Mesendoderm (in vitro differentiated cells): ENCODE data around the gene GJD4.

ENCODE experiments used
- DNase-seq: peaks from one replicate; pipeline ENCODE4 v3.0.0; 2013
- H2AK5ac ChIP-seq: 2 replicates; pipeline ENCODE4 v1.6.1; 2013; ENCODE audit warnings: low read length, inconsistent platforms
- H2BK120ac ChIP-seq: 2 replicates; pipeline ENCODE4 v1.6.1; 2013; ENCODE audit warnings: low read depth, mild to moderate bottlenecking, low read length, moderate library complexity, mixed read lengths
- H2BK15ac ChIP-seq: replicated peaks from 2 replicates; pipeline ENCODE4 v1.6.1; 2013; ENCODE audit warnings: low read depth, mild to moderate bottlenecking, moderate library complexity
- H2BK5ac ChIP-seq: 2 replicates; pipeline ENCODE4 v1.6.1; 2013; ENCODE audit warnings: low read length, inconsistent platforms
- H3K18ac ChIP-seq: 2 replicates; pipeline ENCODE4 v1.6.1; 2013; ENCODE audit warnings: mild to moderate bottlenecking, low read length, mixed read lengths
- H3K23ac ChIP-seq: one replicate; pipeline ENCODE4 v1.6.1; 2013; ENCODE audit warnings: low read length
- H3K27ac ChIP-seq: 2 replicates; pipeline ENCODE4 v1.5.1; 2013; ENCODE audit warnings: low read depth, mild to moderate bottlenecking, inconsistent platforms, low read length, moderate library complexity
- H3K27me3 ChIP-seq: 2 replicates; pipeline ENCODE4 v1.6.1; 2013; ENCODE audit warnings: low read length, control low read depth, mild to moderate bottlenecking, inconsistent platforms; ENCODE audit not compliant: insufficient read depth, poor library complexity
- H3K36me3 ChIP-seq: 2 replicates; pipeline ENCODE4 v1.6.1; 2013; ENCODE audit warnings: low read length, inconsistent platforms; ENCODE audit not compliant: control insufficient read depth, insufficient read depth
- H3K4ac ChIP-seq: one replicate; pipeline ENCODE4 v1.6.1; 2013; ENCODE audit warnings: low read depth, mild to moderate bottlenecking, low read length, moderate library complexity
- H3K4me1 ChIP-seq: 2 replicates; pipeline ENCODE4 v1.6.1; 2013; ENCODE audit warnings: low read depth, low read length, inconsistent platforms; ENCODE audit not compliant: control insufficient read depth
- H3K4me2 ChIP-seq: 2 replicates; pipeline ENCODE4 v1.6.1; 2013; ENCODE audit warnings: low read length
- H3K4me3 ChIP-seq: 2 replicates; pipeline ENCODE4 v1.5.1; 2013; ENCODE audit warnings: mild to moderate bottlenecking, low read length
- H3K56ac ChIP-seq: one replicate; pipeline ENCODE4 v1.6.1; 2013; ENCODE audit warnings: low read length
- H3K79me1 ChIP-seq: 2 replicates; pipeline ENCODE4 v1.6.1; 2013; ENCODE audit warnings: low read length, inconsistent platforms
- H3K79me2 ChIP-seq: 2 replicates; pipeline ENCODE4 v1.6.1; 2013; ENCODE audit warnings: mild to moderate bottlenecking, low read length; ENCODE audit not compliant: control insufficient read depth, insufficient read depth
- H3K9ac ChIP-seq: 2 replicates; pipeline ENCODE4 v1.6.1; 2013; ENCODE audit warnings: low read length, inconsistent platforms
- H4K5ac ChIP-seq: one replicate; pipeline ENCODE4 v1.6.1; 2013; ENCODE audit warnings: low read length
- H4K8ac ChIP-seq: one replicate; pipeline ENCODE4 v1.6.1; 2013; ENCODE audit warnings: low read depth, mild to moderate bottlenecking, control low read depth, low read length, moderate library complexity
- WGBS: extraction: QIAGEN DNeasy Blood & Tissue Kit; methylation state at CpG from one replicate; pipeline ENCODE4 v1.1.7; 2013; ENCODE audit warnings: low lambda C conversion rate, missing lambda C conversion rate; ENCODE audit not compliant: insufficient coverage; ENCODE audit errors: extremely low coverage; 5-methylcytosine and 5-hydroxymethylcytosine counted together

GJD4 gene

GRCh38 chr10:35579726-35580422 lies 25.3 kb upstream of the GJD4 start:
- Histone ChIP-seq H3K56ac (no peak overlapping the region), H3K23ac (no peak overlapping the region), H3K79me2 (no peaks in the 10 kb centered on the region), H3K18ac (no peak overlapping the region), H3K36me3 (no peaks in the 10 kb centered on the region), H2BK120ac (no peak overlapping the region), H3K4me3 (no peak overlapping the region), H3K4ac (no peak overlapping the region), H4K8ac (no peak overlapping the region), H3K79me1 (no peaks in the 10 kb centered on the region), H3K27me3 (no peaks in the 10 kb centered on the region), H4K5ac (no peak overlapping the region), H2BK5ac (no peak overlapping the region), H2BK15ac (no peak overlapping the region), H2AK5ac (no peak overlapping the region), H3K27ac (no peak overlapping the region), H3K4me2 (no peak overlapping the region), H3K4me1 (no peaks in the 10 kb centered on the region), H3K9ac (no peak overlapping the region)
- no CpG with 5 or more reads among the region's 12 CpGs for WGBS
- DNase-seq, result no peak

DNA sequence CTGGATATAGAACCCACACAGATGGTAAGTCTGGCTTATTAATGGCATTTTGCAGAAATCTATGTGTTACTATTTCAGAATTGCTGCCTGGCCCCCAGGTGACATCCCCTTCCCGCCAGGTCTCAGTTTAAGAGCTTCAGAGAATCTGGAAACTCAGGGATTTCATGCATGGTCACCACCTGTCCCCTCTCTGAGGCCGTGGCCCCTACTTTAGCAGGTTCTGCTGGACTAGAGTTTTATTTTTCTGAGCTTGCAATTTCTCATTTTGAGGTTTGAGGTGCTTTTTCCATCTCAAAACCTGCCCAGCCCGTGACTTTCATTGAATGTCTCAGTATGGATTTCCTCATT lies 24.7 kb upstream of the GJD4 start:
- H3K79me1 ChIP-seq, result no peaks in the 10 kb centered on the region
- H2BK5ac ChIP-seq, result no peak overlapping the region
- no peak overlapping the region for H3K4me3 ChIP-seq
- H3K4ac ChIP-seq, result no peak overlapping the region
- no peaks in the 10 kb centered on the region for H3K36me3 ChIP-seq
- no peak overlapping the region for H2BK15ac ChIP-seq
- H3K27ac ChIP-seq, result no peak overlapping the region
- no peak overlapping the region for H4K8ac ChIP-seq
- H3K79me2 ChIP-seq, result no peaks in the 10 kb centered on the region
- WGBS, result no CpG with 5 or more reads among the region's 3 CpGs
- no peak overlapping the region for H3K9ac ChIP-seq
- no peaks in the 10 kb centered on the region for H3K27me3 ChIP-seq
- no peak overlapping the region for H2AK5ac ChIP-seq
- no peak overlapping the region for H3K56ac ChIP-seq
- H4K5ac ChIP-seq, result no peak overlapping the region
- DNase-seq, result no peak
- no peak overlapping the region for H3K18ac ChIP-seq
- H2BK120ac ChIP-seq, result no peak overlapping the region
- H3K4me2 ChIP-seq, result no peak overlapping the region
- H3K23ac ChIP-seq, result no peak overlapping the region
- H3K4me1 ChIP-seq, result no peaks in the 10 kb centered on the region

GRCh38 chr10:35581655-35582054 lies 23.5 kb upstream of the GJD4 start:
- Histone ChIP-seq H3K4me2 (no peak overlapping the region), H3K27ac (no peak overlapping the region)

GRCh38 chr10:35584946-35585345 lies 20.2 kb upstream of the GJD4 start:
- Histone ChIP-seq H3K4me3 (no peak overlapping the region), H2BK120ac (no peak overlapping the region), H3K56ac (no peak overlapping the region), H3K23ac (no peak overlapping the region), H4K8ac (no peak overlapping the region), H2BK5ac (no peak overlapping the region), H3K27ac (no peak overlapping the region), H2AK5ac (no peak overlapping the region), H3K9ac (no peak overlapping the region), H3K79me1 (no peaks in the 10 kb centered on the region), H3K4ac (no peak overlapping the region), H3K27me3 (no peaks in the 10 kb centered on the region), H3K4me2 (no peak overlapping the region), H3K79me2 (no peaks in the 10 kb centered on the region), H3K18ac (no peak overlapping the region), H4K5ac (no peak overlapping the region), H3K4me1 (no peaks in the 10 kb centered on the region), H2BK15ac (no peak overlapping the region), H3K36me3 (no peaks in the 10 kb centered on the region)
- no CpG with 5 or more reads among the region's 9 CpGs for WGBS
- DNase-seq, result no peak

More at GRCh38 chr10:35581655-35582054, 23.5 kb upstream of the GJD4 start:
- Histone ChIP-seq H4K8ac (no peak overlapping the region), H3K4me1 (no peaks in the 10 kb centered on the region), H2BK15ac (no peak overlapping the region), H3K18ac (no peak overlapping the region), H3K79me1 (no peaks in the 10 kb centered on the region), H4K5ac (no peak overlapping the region), H3K4me3 (no peak overlapping the region), H2BK120ac (no peak overlapping the region), H2BK5ac (no peak overlapping the region), H3K23ac (no peak overlapping the region), H3K4ac (no peak overlapping the region), H3K9ac (no peak overlapping the region), H2AK5ac (no peak overlapping the region), H3K27me3 (no peaks in the 10 kb centered on the region), H3K56ac (no peak overlapping the region), H3K36me3 (no peaks in the 10 kb centered on the region), H3K79me2 (no peaks in the 10 kb centered on the region)
- DNase-seq, result no peak
- no CpG with 5 or more reads among the region's 6 CpGs for whole genome bisulfite sequencing

- Histone ChIP-seq H2BK15ac (no peak overlapping the region), H3K4me1 (no peaks in the 10 kb centered on the region), H3K27me3 (no peaks in the 10 kb centered on the region), H3K79me1 (no peaks in the 10 kb centered on the region), H3K36me3 (no peaks in the 10 kb centered on the region), H3K56ac (no peak overlapping the region), H2BK120ac (no peak overlapping the region), H4K5ac (no peak overlapping the region), H3K4ac (no peak overlapping the region), H2AK5ac (no peak overlapping the region), H3K18ac (no peak overlapping the region), H4K8ac (no peak overlapping the region), H3K23ac (no peak overlapping the region), H3K9ac (no peak overlapping the region), H3K4me3 (no peak overlapping the region), H3K27ac (no peak overlapping the region), H3K79me2 (no peaks in the 10 kb centered on the region), H2BK5ac (no peak overlapping the region), H3K4me2 (no peak overlapping the region)
- no peak for DNase-seq
- no CpG with 5 or more reads among the region's 11 CpGs for WGBS
Measured at GRCh38 chr10:35585356-35585755, 19.8 kb upstream of the GJD4 start.

DNA sequence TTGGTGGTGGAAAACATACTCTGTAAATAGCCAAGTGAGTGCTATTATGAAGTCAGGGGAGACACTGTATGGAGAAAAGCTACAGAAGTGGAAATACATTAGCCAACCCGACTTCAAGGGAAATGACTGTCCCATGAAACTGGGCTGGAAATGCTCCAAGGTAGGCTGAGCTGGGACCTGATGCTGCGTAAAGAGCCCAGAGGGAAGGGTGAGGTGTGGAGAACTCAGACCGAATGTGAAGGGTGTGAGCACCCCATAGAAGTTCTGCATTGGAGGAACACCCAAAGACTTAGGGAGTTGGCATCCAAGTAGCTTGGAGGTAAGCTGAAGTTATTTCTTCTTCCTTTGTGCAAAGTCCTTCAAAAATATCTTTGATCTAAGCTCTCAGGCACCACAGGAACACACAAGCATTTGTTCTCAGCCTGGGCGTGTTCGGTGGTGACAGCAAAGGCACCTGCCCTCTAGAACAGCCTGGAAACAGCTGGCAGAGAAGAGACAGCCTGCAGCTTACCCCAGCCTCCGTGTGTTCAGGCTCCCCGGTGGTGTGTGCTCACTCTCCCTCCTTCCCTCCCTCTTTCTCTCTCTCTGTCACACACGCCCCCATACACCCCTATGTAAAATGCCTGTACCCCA lies 19.1 kb upstream of the GJD4 start:
- Histone ChIP-seq H3K9ac (no peak overlapping the region), H4K8ac (no peak overlapping the region), H3K79me1 (no peaks in the 10 kb centered on the region), H2BK120ac (no peak overlapping the region), H4K5ac (no peak overlapping the region), H3K23ac (no peak overlapping the region), H2BK5ac (no peak overlapping the region), H3K18ac (no peak overlapping the region), H3K4ac (no peak overlapping the region), H3K27ac (no peak overlapping the region), H2BK15ac (no peak overlapping the region), H2AK5ac (no peak overlapping the region), H3K79me2 (no peaks in the 10 kb centered on the region), H3K36me3 (no peaks in the 10 kb centered on the region), H3K56ac (no peak overlapping the region), H3K4me3 (no peak overlapping the region), H3K4me1 (no peaks in the 10 kb centered on the region), H3K27me3 (no peaks in the 10 kb centered on the region), H3K4me2 (no peak overlapping the region)
- WGBS, result no CpG with 5 or more reads among the region's 8 CpGs
- DNase-seq, result no peak
